Upper lobe of left lung (tissue), 6 donors: ENCODE data around the gene GEMIN2. TPM values are rescaled to one million over a fixed set of nuclear protein-coding genes. Genes with fewer than 3 reads are reported as not detected.
"Not testable (repeated sequence)": the region's sequence is repeated elsewhere in the genome, so short reads cannot be mapped to it uniquely, and the experiment has no call there.

Experiments
- ATAC-seq, 2 donors: fragments of 200-7000 bp; cut with Tn5 transposase; one replicate each; pipeline ENCODE4 v1.9.1; 2022; ENCODE audit warnings: mild to moderate bottlenecking in 2 of 2, moderate library complexity in 2 of 2; ENCODE audit not compliant: low FRiP score in 2 of 2
- DNase-seq, 2 donors: peaks; one replicate each; pipeline ENCODE4 v3.0.0-alpha.2; 2019 to 2020
- H3K27ac ChIP-seq, 4 donors: fragments of 200-600 bp; sonication (generic); one replicate each; pipeline ENCODE4 v1.5.1; 2016 to 2019
- H3K27me3 ChIP-seq, 4 donors: fragments of 200-600 bp; sonication (generic); one replicate each; pipeline ENCODE4 v1.5.1; 2017 to 2019
- H3K36me3 ChIP-seq, 4 donors: fragments of 200-600 bp; sonication (generic); one replicate each; pipeline ENCODE4 v1.5.1; 2016 to 2019
- H3K4me1 ChIP-seq, 4 donors: fragments of 200-600 bp; sonication (generic); one replicate each; pipeline ENCODE4 v1.5.1; 2018 to 2019
- H3K4me3 ChIP-seq, 4 donors: fragments of 200-600 bp; sonication (generic); one replicate each; pipeline ENCODE4 v1.5.1; 2017 to 2019; ENCODE audit warnings: mild to moderate bottlenecking in 2 of 4, moderate library complexity in 1 of 4
- H3K9me3 ChIP-seq, 4 donors: fragments of 200-600 bp; sonication (generic); one replicate each; pipeline ENCODE4 v1.5.1; 2018 to 2019
- CTCF ChIP-seq, 6 experiments: fragments of 450-650 bp in 4 of 6; fragments of 200-600 bp in 2 of 6; sonication (generic) in 2 of 6; IDR thresholded peaks; one replicate each; pipeline ENCODE4 v1.5.1; 2016 to 2019; ENCODE audit warnings: antibody characterized with exemption in 6 of 6
- EP300 ChIP-seq, 4 donors: sonication (generic); formaldehyde crosslinking; IDR thresholded peaks; one replicate each; pipeline ENCODE4 v1.5.1; 2017; ENCODE audit warnings: antibody characterized with exemption in 4 of 4, control low read depth in 2 of 4
- POLR2A ChIP-seq, 4 donors: fragments of 450-650 bp; IDR thresholded peaks; one replicate each; pipeline ENCODE4 v1.5.1; 2016 to 2017; ENCODE audit warnings: antibody characterized with exemption in 4 of 4, mild to moderate bottlenecking in 2 of 4
- POLR2AphosphoS5 ChIP-seq, 2 donors: sonication (generic); formaldehyde crosslinking; IDR thresholded peaks; one replicate each; pipeline ENCODE4 v1.5.1; 2017; ENCODE audit warnings: antibody characterized with exemption in 2 of 2
- WGBS, 2 donors: methylation state at CpG; one replicate each; pipeline ENCODE4 v1.1.5; 2017 to 2018; 5-methylcytosine and 5-hydroxymethylcytosine counted together
- total RNA-seq, 6 donors: library from RNA; depleted of rRNA in 4 of 6; stranded (reverse); fragments of >200 nt in 4 of 6; gene quantifications; one replicate each; pipeline versions ENCODE4 v1.1.0 to v1.2.1, GENCODE V29; 2016 to 2021
- donor health status: DM: no; HTN: no; CAD: no; lungs with moderate emphysema.
- donor health status: DM: no; HTN: yes; CAD: no; lungs with severe emphysema.

Gene GEMIN2
- total RNA-seq, 6 donors from 2014 or later, result 8.1 to 26.1 (median 12.8) TPM

- ATAC-seq (no peak), DNase-seq (no peak)
- Histone ChIP-seq H3K4me3 (no peak overlapping the region), H3K9me3 (no peaks in the 10 kb centered on the region), H3K4me1 (peaks cover 4 to 11% (median 6%) of the 10 kb centered on the region in 4 donors), H3K27ac (no peak overlapping the region), H3K27me3 (no peaks in the 10 kb centered on the region), H3K36me3 (peaks cover 44 to 83% (median 74%) of the 10 kb centered on the region in 4 donors)
- TF ChIP-seq CTCF (IDR thresholded peaks at IDR 0.05) (no peak), POLR2A (IDR thresholded peaks at IDR 0.05) (no peak), POLR2AphosphoS5 (IDR thresholded peaks at IDR 0.05) (no peak), EP300 (IDR thresholded peaks at IDR 0.05) (no peak)
- WGBS, 2 donors, result 86 to 92% methylated on average over 5 of the region's 5 CpGs
Observed at GRCh38 chr14:39181693-39182047, 67.5 kb downstream of the GEMIN2 start.

GRCh38 chr14:39182770-39183684 is 68.9 kb downstream of the GEMIN2 start:
- Histone ChIP-seq H3K4me1 (no peaks in the 10 kb centered on the region), H3K27me3 (no peaks in the 10 kb centered on the region), H3K4me3 (no peak overlapping the region), H3K9me3 (no peaks in the 10 kb centered on the region), H3K36me3 (peaks cover 35 to 73% (median 60%) of the 10 kb centered on the region in 4 donors), H3K27ac (no peak overlapping the region)
- 88 to 98% methylated on average over 1 of the region's 1 CpG for WGBS, 2 donors
- TF ChIP-seq POLR2AphosphoS5 (IDR thresholded peaks at IDR 0.05) (no peak), EP300 (IDR thresholded peaks at IDR 0.05) (no peak), CTCF (IDR thresholded peaks at IDR 0.05) (no peak), POLR2A (IDR thresholded peaks at IDR 0.05) (no peak)
- ATAC-seq, result no peak
- DNase-seq, result no peak

GRCh38 chr14:39183685-39184003 is 69.5 kb downstream of the GEMIN2 start:
- not testable (repeated sequence) for H3K4me1 ChIP-seq, H3K27me3 ChIP-seq, ATAC-seq, H3K9me3 ChIP-seq, H3K4me3 ChIP-seq, H3K27ac ChIP-seq, DNase-seq
- peaks cover 30 to 66% (median 54%) of the 10 kb centered on the region in 4 donors for H3K36me3 ChIP-seq
- WGBS, 2 donors, result 95 to 96% methylated on average over 5 of the region's 5 CpGs

GRCh38 chr14:39184628-39185255 is 70.6 kb downstream of the GEMIN2 start:
- Histone ChIP-seq H3K4me1 (no peaks in the 10 kb centered on the region), H3K27ac (no peak overlapping the region), H3K27me3 (no peaks in the 10 kb centered on the region), H3K9me3 (no peaks in the 10 kb centered on the region), H3K4me3 (no peak overlapping the region), H3K36me3 (peaks cover 30 to 55% (median 44%) of the 10 kb centered on the region in 4 donors)
- DNase-seq (no peak), ATAC-seq (no peak)
- TF ChIP-seq CTCF (IDR thresholded peaks at IDR 0.05) (no peak), EP300 (IDR thresholded peaks at IDR 0.05) (no peak), POLR2A (IDR thresholded peaks at IDR 0.05) (no peak), POLR2AphosphoS5 (IDR thresholded peaks at IDR 0.05) (no peak)
- 96 to 100% methylated on average over 4 of the region's 4 CpGs for WGBS, 2 donors

- TF ChIP-seq CTCF (IDR thresholded peaks at IDR 0.05) (no peak), POLR2AphosphoS5 (IDR thresholded peaks at IDR 0.05) (no peak), EP300 (IDR thresholded peaks at IDR 0.05) (no peak), POLR2A (IDR thresholded peaks at IDR 0.05) (no peak)
- Histone ChIP-seq H3K27me3 (no peaks in the 10 kb centered on the region), H3K27ac (no peak overlapping the region), H3K4me1 (no peaks in the 10 kb centered on the region), H3K4me3 (no peak overlapping the region), H3K36me3 (peaks cover 23 to 48% (median 38%) of the 10 kb centered on the region in 4 donors), H3K9me3 (no peaks in the 10 kb centered on the region)
- ATAC-seq, result no peak
- no peak for DNase-seq
- WGBS, 2 donors, result 89 to 94% methylated on average over 5 of the region's 5 CpGs
Observed at GRCh38 chr14:39185256-39186049, 71.3 kb downstream of the GEMIN2 start.
